HG03025 (cell line): ENCODE measurements around the gene MOCOS.
"Not testable (repeated sequence)": the region's sequence is repeated elsewhere in the genome, so short reads cannot be mapped to it uniquely, and the experiment has no call there.

Experiments used
- ATAC-seq: cut with Tn5 transposase; IDR thresholded peaks from one replicate; pipeline ENCODE4 v1.9.1; 2021; ENCODE audit warnings: mild to moderate bottlenecking, moderate library complexity; ENCODE audit not compliant: unreplicated experiment, low FRiP score

Gene MOCOS, protein sequence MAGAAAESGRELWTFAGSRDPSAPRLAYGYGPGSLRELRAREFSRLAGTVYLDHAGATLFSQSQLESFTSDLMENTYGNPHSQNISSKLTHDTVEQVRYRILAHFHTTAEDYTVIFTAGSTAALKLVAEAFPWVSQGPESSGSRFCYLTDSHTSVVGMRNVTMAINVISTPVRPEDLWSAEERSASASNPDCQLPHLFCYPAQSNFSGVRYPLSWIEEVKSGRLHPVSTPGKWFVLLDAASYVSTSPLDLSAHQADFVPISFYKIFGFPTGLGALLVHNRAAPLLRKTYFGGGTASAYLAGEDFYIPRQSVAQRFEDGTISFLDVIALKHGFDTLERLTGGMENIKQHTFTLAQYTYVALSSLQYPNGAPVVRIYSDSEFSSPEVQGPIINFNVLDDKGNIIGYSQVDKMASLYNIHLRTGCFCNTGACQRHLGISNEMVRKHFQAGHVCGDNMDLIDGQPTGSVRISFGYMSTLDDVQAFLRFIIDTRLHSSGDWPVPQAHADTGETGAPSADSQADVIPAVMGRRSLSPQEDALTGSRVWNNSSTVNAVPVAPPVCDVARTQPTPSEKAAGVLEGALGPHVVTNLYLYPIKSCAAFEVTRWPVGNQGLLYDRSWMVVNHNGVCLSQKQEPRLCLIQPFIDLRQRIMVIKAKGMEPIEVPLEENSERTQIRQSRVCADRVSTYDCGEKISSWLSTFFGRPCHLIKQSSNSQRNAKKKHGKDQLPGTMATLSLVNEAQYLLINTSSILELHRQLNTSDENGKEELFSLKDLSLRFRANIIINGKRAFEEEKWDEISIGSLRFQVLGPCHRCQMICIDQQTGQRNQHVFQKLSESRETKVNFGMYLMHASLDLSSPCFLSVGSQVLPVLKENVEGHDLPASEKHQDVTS

DNA sequence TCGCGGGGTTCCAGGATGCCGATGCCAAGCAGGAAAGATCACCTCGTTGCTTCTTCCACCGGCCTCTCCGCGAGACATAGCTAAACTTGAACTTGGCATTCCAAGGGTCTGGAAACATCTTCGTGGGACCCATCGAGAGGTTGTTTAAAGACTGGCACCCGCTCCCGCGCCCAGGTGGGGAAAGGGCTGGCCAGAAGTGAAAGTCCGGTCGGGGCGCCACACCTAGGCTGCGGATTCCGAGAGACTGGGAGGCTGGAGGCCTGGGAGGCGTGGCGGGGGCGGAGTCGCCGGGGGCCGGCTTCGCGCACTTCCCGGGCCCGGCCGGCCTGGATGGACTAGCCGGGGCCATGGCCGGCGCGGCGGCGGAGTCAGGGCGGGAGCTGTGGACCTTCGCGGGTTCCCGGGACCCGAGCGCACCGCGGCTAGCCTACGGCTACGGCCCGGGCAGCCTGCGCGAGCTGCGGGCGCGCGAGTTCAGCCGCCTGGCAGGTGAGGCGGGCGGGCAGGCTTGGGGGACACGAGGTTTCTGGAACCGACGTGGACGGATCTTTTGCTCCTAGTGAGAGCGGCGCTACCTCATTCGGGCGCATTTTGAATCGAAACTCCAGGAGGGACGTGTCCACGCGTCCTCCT lies at the start of gene MOCOS:
Gene MOCOS, plus strand, starts transcription at position 305 of the 633 bp plus-strand sequence. Its CDS starts 43 bp downstream, at position 348.
- peak; percentile 73 for ATAC-seq

DNA sequence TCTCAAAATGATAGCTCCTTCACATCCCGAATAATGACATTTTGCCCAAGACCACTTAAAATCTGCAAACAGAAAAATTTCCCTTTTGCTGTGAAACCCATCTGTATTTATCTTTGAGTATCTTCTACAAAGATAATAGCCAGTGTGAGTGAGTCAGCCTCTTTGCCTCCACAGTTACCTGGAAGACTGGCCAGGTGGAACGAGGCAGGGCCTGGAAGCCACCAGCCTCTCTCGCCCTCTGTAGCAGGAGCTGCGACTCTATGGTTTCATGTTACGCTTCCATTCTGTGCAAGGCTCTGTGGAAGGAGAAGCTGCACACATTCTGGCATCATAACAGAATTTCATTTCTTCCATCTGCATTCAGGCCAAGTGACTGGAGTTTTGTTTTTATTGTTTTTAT lies 48.1 kb upstream of the MOCOS start:
- no peak for ATAC-seq

DNA sequence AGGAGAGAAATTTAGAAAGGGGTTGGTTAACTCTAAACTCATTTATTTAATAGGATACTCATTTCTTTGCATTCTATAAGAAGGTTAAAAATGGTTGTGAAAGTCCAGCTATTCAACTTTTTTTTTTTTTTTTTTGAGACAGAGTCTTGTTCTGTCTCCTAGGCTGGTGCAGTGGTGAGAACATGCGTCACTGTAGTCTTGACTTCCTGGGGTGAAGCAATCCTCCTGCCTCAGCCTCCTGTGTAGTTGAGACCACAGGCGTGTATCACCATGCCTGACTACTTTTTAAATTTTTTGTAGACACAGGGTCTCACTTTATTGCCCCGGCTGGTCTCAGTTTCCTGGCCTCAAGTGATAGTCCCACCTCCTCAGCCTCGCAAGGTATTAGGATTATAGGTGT lies 45.7 kb upstream of the MOCOS start:
- no peak for ATAC-seq

DNA sequence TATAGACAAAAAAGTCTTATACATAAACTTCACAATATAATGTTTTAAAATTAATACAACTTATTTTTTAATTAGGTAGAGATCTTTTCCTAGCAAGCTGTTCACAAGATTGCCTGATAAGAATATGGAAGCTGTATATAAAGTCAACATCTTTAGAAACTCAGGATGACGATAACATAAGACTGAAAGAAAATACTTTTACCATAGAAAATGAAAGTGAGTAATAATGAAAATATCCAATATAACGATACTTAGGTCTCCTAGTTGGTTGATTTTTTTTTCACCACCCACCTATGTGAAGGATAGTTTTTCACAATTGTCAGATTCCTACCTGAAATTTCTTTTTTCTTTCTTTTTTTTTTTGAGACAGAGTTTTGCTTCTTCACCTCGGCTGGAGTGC lies 44.5 kb upstream of the MOCOS start:
- ATAC-seq, result no peak

- no peak for ATAC-seq
These were observed 43.9 kb upstream of the MOCOS start for GRCh38 chr18:36143391-36143790.

DNA sequence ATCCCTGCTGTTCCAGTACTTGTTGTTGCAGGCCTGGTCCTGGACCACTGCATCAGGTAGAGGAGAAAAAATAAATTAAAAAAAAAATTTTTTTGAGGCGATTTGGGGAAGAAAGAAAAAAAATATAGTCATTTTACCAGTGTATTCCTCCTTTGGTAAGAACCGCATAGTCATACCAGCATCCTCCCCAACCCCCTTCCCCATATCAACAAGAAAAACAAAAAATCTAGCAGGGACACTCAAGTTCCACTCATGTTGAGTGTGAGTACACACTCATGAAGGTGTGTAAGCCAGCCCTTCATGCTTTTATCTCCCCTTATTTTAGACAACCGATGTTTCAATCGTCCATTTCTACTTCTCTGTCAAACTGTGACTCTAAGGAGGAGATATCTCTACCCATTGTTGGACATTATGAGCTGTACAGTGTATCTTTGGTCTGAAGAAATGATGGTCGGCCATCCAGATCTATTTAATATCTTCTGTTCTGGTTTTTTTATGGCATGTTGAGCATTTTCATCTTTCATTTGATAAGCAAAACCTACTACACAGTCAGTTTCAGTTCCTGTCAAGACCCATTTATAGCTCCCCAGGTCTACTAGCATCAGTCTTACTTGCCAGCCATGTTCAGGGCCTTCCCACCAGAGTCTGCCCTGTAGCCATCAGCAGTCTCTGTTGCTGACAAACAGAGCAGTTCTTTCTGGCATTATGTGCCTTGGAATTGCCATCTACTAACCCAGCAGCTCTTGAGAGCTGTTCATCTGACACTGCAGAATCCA lies 37.6 kb upstream of the MOCOS start:
- peak; percentile 95 for ATAC-seq

DNA sequence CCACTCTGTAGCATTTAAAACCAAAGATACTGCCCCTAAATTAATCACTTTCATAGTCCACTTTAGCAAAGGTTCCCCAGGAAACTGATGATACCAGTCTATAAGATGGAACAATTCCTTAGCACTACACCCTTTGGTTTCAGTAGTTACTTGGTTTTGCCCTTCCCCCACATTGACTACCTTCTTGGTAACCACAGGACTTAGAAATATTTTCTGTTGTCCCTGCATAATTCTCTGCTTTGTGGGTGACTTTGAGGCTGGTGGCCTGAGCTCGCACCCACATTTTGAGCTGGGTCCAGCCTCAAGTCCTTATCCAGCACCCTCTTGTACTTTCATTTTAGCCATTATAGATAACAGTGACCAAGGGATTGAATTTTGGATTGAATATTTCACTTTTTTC lies 34.5 kb upstream of the MOCOS start:
- no peak for ATAC-seq

GRCh38 chr18:36153203-36153602 lies 34.1 kb upstream of the MOCOS start:
- ATAC-seq, result no peak

GRCh38 chr18:36153771-36154170 lies 33.5 kb upstream of the MOCOS start:
- no peak for ATAC-seq

- no peak for ATAC-seq
These were observed 31.2 kb upstream of the MOCOS start for GRCh38 chr18:36155851-36156757.

DNA sequence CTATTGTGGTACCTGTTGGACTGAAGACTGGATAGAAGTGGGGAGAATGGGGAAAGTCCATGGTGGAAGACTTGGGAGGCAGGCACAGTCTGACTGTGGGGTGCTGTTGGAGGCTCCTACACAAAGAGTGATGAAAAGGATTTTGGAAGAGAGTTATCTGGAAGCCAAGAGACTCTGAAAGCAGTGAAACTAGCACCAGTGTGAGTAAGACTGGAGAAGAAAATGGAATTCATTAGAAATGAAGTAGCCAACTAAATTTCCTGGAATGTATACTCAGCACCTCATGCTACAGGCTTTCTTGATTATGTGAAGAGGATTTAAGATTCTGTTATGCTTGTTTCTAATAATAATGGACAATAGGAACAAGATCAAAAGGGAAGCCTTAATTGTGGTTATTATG lies 29.9 kb upstream of the MOCOS start:
- no peak for ATAC-seq

DNA sequence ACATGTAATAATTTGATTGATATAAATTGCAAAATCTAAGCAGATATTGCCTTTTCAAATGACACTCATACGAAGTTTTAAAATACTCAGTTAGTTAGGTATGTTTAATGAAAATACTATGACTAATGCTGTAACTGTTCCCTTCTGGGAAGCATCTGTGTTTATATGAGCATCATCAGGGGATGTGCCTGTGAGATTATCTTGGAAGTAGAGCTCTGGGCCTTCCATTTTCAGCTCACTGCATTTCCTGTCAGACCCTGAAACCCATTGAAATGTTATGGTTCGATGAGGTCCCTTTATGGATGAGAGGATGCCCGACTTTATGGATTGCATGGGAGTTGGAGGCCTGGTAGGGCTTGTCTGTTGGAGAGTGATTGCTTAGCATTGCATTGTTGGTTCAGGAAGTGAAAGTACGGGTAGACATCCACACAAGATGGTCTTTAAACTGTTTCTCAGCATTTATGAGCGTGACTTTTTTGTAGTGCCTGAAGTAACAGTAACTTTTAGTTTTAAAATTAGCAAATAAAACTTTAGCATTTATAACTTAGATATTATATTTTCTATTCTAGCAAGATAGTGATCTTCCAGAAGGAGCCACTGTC lies 28.9 kb upstream of the MOCOS start:
- no peak for ATAC-seq

GRCh38 chr18:36160959-36161371 lies 26.3 kb upstream of the MOCOS start:
- no peak for ATAC-seq

DNA sequence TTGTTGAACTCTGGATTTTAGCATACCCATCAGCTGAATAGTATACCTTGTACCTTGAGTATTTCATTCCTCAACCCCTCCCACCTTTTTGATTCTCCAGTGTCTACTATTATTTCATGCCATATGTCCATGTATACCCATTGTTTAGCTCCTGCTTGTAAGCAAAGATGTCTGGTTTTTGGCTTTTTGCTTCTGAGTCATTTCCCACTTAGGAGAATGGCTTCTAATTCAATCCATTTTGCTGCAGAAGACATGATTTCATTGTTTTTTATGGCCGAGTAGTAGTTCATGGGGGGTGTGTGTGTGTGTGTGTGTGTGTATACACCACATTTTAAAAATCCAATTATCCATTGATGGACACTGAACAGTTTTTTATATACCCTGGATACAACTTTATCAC lies 24.3 kb upstream of the MOCOS start:
- ATAC-seq, result no peak

GRCh38 chr18:36167692-36168218 lies 19.5 kb upstream of the MOCOS start:
- no peak for ATAC-seq

- ATAC-seq, result not testable (repeated sequence)
These were observed 19.0 kb upstream of the MOCOS start for GRCh38 chr18:36168296-36168695.

DNA sequence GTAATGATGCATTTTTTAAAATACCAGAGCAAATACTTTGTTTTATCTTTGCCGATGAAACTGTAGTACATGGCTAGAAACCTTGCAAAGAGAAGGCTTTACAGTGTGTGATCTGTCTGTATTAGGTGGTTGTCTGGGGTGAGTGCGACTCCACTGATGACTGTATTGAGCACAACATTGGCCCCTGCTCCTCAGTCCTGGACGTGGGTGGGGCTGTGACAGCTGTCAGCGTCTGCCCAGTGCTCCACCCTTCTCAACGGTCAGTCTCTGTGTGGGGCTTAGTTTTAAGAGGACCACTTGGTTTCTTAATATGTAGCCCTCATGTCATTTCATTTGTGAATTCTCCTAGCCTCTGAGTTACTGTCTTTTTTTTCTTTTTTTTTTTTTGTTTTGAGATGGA lies 17.4 kb upstream of the MOCOS start:
- ATAC-seq, result no peak

- no peak for ATAC-seq
These were observed 11.8 kb upstream of the MOCOS start for GRCh38 chr18:36175481-36175880.

DNA sequence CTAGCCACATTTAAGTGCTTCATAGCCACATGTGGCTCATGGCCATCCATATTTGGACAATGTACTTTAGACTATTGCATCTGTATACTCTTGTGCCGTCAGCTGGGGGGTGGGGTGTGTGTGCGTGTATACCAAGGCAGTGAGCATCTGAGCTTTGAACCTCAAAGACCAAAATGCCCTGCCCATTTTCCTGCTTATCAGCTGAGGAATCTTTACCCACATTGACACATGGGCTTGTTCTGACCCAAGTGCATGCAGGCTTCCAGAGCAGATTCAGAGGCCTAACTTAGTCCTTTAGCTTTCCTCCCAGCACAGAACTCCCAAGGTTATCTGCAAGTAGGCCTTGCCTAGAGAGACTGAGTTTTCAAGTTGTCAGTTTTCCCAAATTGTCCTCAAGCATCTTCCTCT lies 11.1 kb upstream of the MOCOS start:
- ATAC-seq, result no peak
